Measurements from ENCODE around the gene ATAD1.

DNA sequence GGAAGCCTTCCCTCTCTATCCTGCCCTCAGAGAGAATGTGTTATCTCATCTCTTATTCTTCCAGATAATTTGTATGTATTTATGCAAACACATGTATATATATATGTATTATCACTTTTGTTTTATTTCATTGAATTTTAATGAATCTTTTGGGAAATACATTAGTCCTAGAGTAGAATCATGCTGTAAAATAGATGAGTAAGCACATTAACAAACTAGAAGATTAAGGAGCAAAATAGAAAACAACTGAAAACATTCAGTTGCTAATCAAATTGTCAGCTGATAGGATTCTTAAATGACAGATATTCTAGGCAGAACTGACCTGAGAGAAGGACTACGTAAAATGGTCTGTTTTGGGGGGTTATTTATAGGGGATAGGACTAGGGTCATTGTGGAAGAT lies 34.1 kb upstream of the ATAD1 start:
- TF ChIP-seq, protein P1, sequence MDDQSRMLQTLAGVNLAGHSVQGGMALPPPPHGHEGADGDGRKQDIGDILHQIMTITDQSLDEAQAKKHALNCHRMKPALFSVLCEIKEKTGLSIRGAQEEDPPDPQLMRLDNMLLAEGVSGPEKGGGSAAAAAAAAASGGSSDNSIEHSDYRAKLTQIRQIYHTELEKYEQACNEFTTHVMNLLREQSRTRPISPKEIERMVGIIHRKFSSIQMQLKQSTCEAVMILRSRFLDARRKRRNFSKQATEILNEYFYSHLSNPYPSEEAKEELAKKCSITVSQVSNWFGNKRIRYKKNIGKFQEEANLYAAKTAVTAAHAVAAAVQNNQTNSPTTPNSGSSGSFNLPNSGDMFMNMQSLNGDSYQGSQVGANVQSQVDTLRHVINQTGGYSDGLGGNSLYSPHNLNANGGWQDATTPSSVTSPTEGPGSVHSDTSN (IDR thresholded peaks at IDR 0.05; ENCODE audit: insufficient replicate concordance, low read depth, low read length), result no peak
- TF ChIP-seq POLR2AphosphoS5 (IDR thresholded peaks at IDR 0.05; ENCODE audit: low read length) (no peak), POLR2A (IDR thresholded peaks at IDR 0.05; ENCODE audit: low read depth, low read length) (no peak), EGR1 (IDR thresholded peaks at IDR 0.05; ENCODE audit: borderline replicate concordance in 1 of 2, low read depth in 2 of 2, low read length in 2 of 2) (no peak), EP300 (IDR thresholded peaks at IDR 0.05; ENCODE audit: borderline replicate concordance in 1 of 2, control insufficient read depth in 1 of 2, low read depth in 2 of 2, low read length in 2 of 2) (no peak), BHLHE40 (IDR thresholded peaks at IDR 0.05; ENCODE audit: borderline replicate concordance in 1 of 2, low read depth in 2 of 2, low read length in 1 of 2) (no peak)
- TF ChIP-seq, protein P2, sequence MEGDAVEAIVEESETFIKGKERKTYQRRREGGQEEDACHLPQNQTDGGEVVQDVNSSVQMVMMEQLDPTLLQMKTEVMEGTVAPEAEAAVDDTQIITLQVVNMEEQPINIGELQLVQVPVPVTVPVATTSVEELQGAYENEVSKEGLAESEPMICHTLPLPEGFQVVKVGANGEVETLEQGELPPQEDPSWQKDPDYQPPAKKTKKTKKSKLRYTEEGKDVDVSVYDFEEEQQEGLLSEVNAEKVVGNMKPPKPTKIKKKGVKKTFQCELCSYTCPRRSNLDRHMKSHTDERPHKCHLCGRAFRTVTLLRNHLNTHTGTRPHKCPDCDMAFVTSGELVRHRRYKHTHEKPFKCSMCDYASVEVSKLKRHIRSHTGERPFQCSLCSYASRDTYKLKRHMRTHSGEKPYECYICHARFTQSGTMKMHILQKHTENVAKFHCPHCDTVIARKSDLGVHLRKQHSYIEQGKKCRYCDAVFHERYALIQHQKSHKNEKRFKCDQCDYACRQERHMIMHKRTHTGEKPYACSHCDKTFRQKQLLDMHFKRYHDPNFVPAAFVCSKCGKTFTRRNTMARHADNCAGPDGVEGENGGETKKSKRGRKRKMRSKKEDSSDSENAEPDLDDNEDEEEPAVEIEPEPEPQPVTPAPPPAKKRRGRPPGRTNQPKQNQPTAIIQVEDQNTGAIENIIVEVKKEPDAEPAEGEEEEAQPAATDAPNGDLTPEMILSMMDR (IDR thresholded peaks at IDR 0.05 in 2 of 3, conservative IDR thresholded peaks at IDR 0.05 in 1 of 3; ENCODE audit: control insufficient read depth in 2 of 3, extremely low read depth in 1 of 3, insufficient read depth in 1 of 3, low read depth in 3 of 3, low read length in 3 of 3), result no peak

Measured in GM12878 (cell line).